Suprapubic skin (tissue), 4 donors: ENCODE data around the gene CAPN13. TPM values are rescaled to one million over a fixed set of nuclear protein-coding genes. Genes with fewer than 3 reads are reported as not detected.
A peak's percentile ranks its signal among the peaks of the same experiment; 100 is the strongest.

ENCODE experiments used
- DNase-seq, 2 donors: peaks; one replicate each; pipeline ENCODE4 v3.0.0-alpha.2; 2019; ENCODE audit warnings: low spot score in 2 of 2
- H3K27ac ChIP-seq: fragments of 200-600 bp; sonication (generic); one replicate; pipeline ENCODE4 v1.5.1; 2019
- H3K27me3 ChIP-seq: fragments of 200-600 bp; sonication (generic); one replicate; pipeline ENCODE4 v1.5.1; 2019
- H3K36me3 ChIP-seq: fragments of 200-600 bp; sonication (generic); one replicate; pipeline ENCODE4 v1.5.1; 2019
- H3K4me1 ChIP-seq: fragments of 200-600 bp; sonication (generic); one replicate; pipeline ENCODE4 v1.5.1; 2019
- H3K4me3 ChIP-seq: fragments of 200-600 bp; sonication (generic); one replicate; pipeline ENCODE4 v1.5.1; 2019; ENCODE audit warnings: mild to moderate bottlenecking
- H3K9me3 ChIP-seq: fragments of 200-600 bp; sonication (generic); one replicate; pipeline ENCODE4 v1.5.1; 2019
- EP300 ChIP-seq: sonication (generic); formaldehyde crosslinking; IDR thresholded peaks from one replicate; pipeline ENCODE4 v1.6.1; 2017; ENCODE audit warnings: antibody characterized with exemption
- POLR2A ChIP-seq, 2 donors: fragments of 450-650 bp; IDR thresholded peaks; one replicate each; pipeline ENCODE4 v1.6.1; 2017; ENCODE audit warnings: antibody characterized with exemption in 2 of 2, mild to moderate bottlenecking in 2 of 2, moderate library complexity in 2 of 2
- POLR2AphosphoS5 ChIP-seq, 3 donors: sonication (generic); formaldehyde crosslinking; IDR thresholded peaks; one replicate each; pipeline ENCODE4 v1.6.1; 2017; ENCODE audit warnings: antibody characterized with exemption in 3 of 3
- WGBS: methylation state at CpG from one replicate; pipeline ENCODE4 v1.1.5; 2018; 5-methylcytosine and 5-hydroxymethylcytosine counted together
- total RNA-seq, 4 donors: library from RNA; depleted of rRNA; stranded (reverse); fragments of >200 nt; gene quantifications; one replicate each; pipeline ENCODE4 v1.1.0, GENCODE V29; 2016
- TF ChIP-seq, protein P1 (sequence below), 2 donors: fragments of 200-600 bp in 1 of 2; fragments of 450-650 bp in 1 of 2; sonication (generic) in 1 of 2; IDR thresholded peaks; one replicate each; pipeline ENCODE4 v1.5.1; 2016 to 2019; ENCODE audit warnings: antibody characterized with exemption in 2 of 2, mild to moderate bottlenecking in 1 of 2, moderate library complexity in 1 of 2

The CAPN13 gene
- total RNA-seq, 4 donors from 2014 or later: 0.26 to 1.5 (median 0.50) TPM

DNA sequence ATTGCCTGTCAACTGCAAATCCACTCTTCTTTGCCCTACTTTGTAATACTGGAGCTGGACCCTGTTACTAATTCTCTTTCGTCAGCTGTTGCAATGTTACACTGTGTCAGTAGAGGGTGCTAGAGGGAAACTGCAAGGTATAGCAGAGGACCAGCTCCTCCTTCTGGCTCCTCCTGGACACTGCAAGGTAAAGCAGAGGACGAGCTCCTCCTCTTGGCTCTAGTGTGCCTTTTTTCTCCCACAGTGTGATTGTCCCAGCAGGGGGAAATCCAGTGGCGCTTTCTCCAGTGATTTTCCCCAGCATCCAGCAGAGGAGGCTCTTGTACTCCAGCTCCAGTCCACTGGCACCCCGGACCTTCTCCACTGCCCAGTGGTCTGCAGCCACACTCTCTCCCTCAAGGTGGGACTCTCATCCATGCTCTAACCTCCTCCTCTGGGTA lies 95.6 kb downstream of the CAPN13 start:
- WGBS: 26% methylated on average over 4 of the region's 4 CpGs
- peak; percentile 85 for DNase-seq
- H3K27me3 ChIP-seq: no peaks in the 10 kb centered on the region
- no peak overlapping the region for H3K27ac ChIP-seq
- TF ChIP-seq, protein P1, sequence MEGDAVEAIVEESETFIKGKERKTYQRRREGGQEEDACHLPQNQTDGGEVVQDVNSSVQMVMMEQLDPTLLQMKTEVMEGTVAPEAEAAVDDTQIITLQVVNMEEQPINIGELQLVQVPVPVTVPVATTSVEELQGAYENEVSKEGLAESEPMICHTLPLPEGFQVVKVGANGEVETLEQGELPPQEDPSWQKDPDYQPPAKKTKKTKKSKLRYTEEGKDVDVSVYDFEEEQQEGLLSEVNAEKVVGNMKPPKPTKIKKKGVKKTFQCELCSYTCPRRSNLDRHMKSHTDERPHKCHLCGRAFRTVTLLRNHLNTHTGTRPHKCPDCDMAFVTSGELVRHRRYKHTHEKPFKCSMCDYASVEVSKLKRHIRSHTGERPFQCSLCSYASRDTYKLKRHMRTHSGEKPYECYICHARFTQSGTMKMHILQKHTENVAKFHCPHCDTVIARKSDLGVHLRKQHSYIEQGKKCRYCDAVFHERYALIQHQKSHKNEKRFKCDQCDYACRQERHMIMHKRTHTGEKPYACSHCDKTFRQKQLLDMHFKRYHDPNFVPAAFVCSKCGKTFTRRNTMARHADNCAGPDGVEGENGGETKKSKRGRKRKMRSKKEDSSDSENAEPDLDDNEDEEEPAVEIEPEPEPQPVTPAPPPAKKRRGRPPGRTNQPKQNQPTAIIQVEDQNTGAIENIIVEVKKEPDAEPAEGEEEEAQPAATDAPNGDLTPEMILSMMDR (IDR thresholded peaks at IDR 0.05): peak; percentile 96 to 99
- no peak for TF ChIP-seq POLR2AphosphoS5 (IDR thresholded peaks at IDR 0.05)
- peaks cover 10% of the 10 kb centered on the region for H3K4me1 ChIP-seq
- H3K36me3 ChIP-seq: no peaks in the 10 kb centered on the region
- no peaks in the 10 kb centered on the region for H3K9me3 ChIP-seq
- no peak overlapping the region for H3K4me3 ChIP-seq

DNA sequence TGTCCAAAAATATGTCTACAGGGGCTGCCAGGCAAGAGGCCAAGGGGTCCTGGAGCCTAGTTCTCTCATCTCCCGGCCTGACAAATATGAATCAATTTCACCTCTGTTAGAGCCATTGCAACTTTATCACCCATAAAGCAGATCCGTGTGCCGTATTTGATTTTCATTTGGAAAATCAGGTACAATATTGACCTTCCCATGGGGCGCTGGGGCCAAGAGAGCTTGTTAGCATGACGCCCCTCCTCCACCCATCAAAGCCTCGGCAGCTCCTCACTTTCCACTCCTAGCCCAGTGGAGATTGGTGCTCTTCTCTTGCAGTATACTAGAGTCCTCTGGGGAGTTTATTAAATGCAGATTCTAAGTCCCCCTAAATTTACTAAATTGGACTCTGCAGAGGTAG lies 96.8 kb downstream of the CAPN13 start:
- TF ChIP-seq POLR2AphosphoS5 (IDR thresholded peaks at IDR 0.05) (no peak), POLR2A (IDR thresholded peaks at IDR 0.05) (no peak), EP300 (no peak)
- TF ChIP-seq, protein P1 (IDR thresholded peaks at IDR 0.05): no peak
- no peaks in the 10 kb centered on the region for H3K36me3 ChIP-seq
- no peak overlapping the region for H3K4me3 ChIP-seq
- peak in 1 of 2 donors; percentile 41 for DNase-seq
- no peaks in the 10 kb centered on the region for H3K9me3 ChIP-seq
- 96% methylated on average over 6 of the region's 6 CpGs for WGBS
- H3K27ac ChIP-seq: no peak overlapping the region
- peaks cover 10% of the 10 kb centered on the region for H3K4me1 ChIP-seq
- no peaks in the 10 kb centered on the region for H3K27me3 ChIP-seq

DNA sequence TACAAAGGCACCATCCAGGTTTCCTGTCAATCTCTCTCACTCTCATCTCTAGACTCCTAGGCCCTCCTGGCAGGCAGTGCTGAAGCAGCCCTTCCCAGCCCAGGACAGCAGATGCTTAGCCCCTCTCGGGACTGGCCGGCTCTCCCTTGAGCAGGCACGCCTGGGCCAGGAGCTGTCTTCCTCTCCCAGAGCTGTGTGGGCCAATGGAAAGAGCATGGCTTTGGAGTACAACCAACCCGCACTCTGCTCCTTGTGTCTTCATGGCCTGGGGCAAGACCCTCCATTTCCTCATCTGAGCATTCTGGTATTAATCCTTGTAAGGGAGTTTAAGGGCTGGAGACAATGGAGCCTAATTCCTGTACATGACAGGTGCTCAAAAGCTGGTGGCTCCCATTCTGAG lies 97.2 kb downstream of the CAPN13 start:
- 100% methylated on average over 1 of the region's 4 CpGs for WGBS
- TF ChIP-seq, protein P1 (IDR thresholded peaks at IDR 0.05): no peak
- no peak for TF ChIP-seq EP300
- no peak for TF ChIP-seq POLR2AphosphoS5 (IDR thresholded peaks at IDR 0.05)
- TF ChIP-seq POLR2A (IDR thresholded peaks at IDR 0.05): no peak
- no peaks in the 10 kb centered on the region for H3K36me3 ChIP-seq
- no peaks in the 10 kb centered on the region for H3K27me3 ChIP-seq
- H3K4me3 ChIP-seq: no peak overlapping the region
- H3K9me3 ChIP-seq: no peaks in the 10 kb centered on the region
- H3K27ac ChIP-seq: no peak overlapping the region
- peaks cover 10% of the 10 kb centered on the region for H3K4me1 ChIP-seq
- DNase-seq: no peak

DNA sequence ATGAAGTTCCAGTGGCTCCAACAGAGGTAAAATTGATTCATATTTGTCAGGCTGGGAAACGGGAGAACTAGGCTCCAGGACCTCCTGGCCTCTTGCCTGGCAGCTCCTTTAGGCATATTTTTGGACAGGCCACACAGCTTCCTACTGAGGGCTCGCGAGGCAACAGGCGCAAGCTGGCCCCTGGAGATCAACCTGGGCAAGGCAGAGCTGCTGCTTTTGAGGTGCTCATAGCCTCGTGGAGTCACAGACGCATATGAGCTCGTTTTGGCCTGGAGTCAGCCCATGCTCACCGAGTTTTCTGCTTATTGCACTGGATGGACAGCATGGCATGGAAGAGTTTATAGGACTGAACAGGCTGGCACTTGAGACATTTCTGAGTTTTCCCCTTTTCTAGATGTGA lies 97.7 kb downstream of the CAPN13 start:
- no peak for TF ChIP-seq POLR2A (IDR thresholded peaks at IDR 0.05)
- TF ChIP-seq, protein P1 (IDR thresholded peaks at IDR 0.05): no peak
- TF ChIP-seq POLR2AphosphoS5 (IDR thresholded peaks at IDR 0.05): no peak
- TF ChIP-seq EP300: no peak
- 89% methylated on average over 8 of the region's 8 CpGs for WGBS
- no peak overlapping the region for H3K27ac ChIP-seq
- peak; percentile 53 to 55 for DNase-seq
- H3K27me3 ChIP-seq: no peaks in the 10 kb centered on the region
- no peak overlapping the region for H3K4me3 ChIP-seq
- H3K9me3 ChIP-seq: no peaks in the 10 kb centered on the region
- H3K36me3 ChIP-seq: no peaks in the 10 kb centered on the region
- peaks cover 10% of the 10 kb centered on the region for H3K4me1 ChIP-seq

DNA sequence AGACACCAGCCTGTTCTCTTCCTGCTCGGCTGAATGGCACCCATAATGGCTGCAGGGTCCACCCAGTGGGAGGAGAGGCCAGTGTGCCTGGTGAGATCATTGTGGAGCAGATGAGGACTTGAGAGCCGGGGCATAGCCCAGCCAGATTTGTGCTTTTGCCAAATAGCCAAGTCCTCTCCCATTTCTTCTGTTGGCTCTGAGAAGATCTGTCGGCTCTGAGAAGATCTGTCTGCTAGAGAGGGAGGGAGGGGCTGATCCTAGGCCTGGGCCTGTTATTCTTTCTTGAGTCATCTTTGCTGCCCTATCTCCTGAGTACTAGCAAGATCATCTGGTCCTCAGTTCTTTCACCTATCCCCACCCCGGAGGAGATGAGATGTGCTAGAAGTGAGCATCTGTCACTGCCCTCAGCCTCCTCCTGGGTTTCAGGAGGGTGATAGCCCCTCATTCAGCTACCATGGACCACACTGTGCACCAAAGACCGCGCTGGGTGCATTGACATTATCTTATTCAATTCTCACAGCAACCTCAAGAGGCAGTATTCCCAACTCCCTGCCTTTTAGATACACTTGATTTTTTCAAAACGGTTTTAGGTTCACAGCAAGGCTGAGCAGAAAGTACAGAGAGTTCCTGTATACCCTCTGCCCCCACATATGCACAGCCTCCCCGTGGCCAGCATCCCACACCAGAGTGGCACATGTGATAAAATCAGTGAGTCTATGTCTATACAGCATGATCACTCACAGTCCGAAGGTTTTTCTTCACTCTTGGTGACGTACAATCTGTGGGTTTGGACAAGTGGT lies 98.6 kb downstream of the CAPN13 start:
- H3K4me1 ChIP-seq: peaks cover 8% of the 10 kb centered on the region
- no peak overlapping the region for H3K4me3 ChIP-seq
- no peak for TF ChIP-seq POLR2AphosphoS5 (IDR thresholded peaks at IDR 0.05)
- TF ChIP-seq, protein P1 (IDR thresholded peaks at IDR 0.05): peak in 1 of 2 donors; percentile 37
- no peak for TF ChIP-seq POLR2A (IDR thresholded peaks at IDR 0.05)
- TF ChIP-seq EP300: no peak
- H3K9me3 ChIP-seq: no peaks in the 10 kb centered on the region
- no peaks in the 10 kb centered on the region for H3K27me3 ChIP-seq
- 59% methylated on average over 10 of the region's 10 CpGs for WGBS
- peak in 1 of 2 donors; percentile 40 for DNase-seq
- H3K36me3 ChIP-seq: no peaks in the 10 kb centered on the region
- H3K27ac ChIP-seq: no peak overlapping the region
